SHP77 treated with DMSO at 0.1 percent for 48 hours (cell line): ENCODE data around the gene GRIA1.

Source experiments
- DNase-seq: peaks from one replicate; lab custom pipeline; 2025; lab: John Stamatoyannopoulos, UW

Gene GRIA1

DNA sequence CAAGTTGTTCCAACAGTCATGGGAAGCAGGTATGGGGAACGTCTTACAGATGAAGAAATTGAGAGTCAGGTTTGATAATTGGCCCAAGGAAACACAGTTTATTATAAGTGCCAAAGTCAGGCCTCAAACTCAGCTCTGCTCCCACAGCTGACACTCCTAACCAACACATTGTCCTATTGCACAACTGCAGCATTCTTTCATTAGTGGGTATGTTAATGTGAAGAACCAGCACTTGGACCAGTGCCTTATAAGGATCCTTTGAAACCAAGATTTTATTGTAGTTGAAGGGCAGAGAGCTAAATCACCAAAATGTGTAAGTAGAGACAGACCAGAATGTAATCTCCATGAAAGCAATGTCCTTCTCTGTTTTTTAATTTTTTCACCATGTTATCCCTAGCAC lies 56.1 kb downstream of the GRIA1 start:
- DNase-seq, result no peak

DNA sequence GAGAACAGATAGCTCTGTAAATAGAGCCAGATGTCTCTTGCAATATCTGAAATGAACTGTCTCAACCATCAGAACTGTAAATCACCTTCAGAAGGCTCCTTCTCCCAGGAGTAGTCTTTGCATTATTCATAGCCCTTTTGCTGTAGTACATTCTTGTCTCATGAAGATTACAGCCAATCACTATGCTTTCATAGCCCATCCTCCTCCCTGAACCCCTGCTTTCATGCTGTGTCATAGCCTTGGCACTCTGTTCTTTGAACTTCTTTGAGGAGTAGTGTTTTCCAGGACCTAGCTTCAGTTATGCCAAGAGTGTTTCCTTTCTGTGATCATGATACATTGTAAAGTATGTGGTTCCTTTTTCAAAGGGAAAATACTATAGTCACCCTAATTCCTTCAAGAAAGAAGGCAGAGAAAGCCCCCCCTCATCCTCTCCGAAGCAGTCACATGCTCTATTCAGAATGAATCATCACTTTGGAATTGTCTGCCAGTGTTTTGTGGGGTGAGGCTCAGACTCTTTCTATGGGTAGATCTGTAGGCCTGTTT lies 61.1 kb downstream of the GRIA1 start:
- DNase-seq, result no peak

DNA sequence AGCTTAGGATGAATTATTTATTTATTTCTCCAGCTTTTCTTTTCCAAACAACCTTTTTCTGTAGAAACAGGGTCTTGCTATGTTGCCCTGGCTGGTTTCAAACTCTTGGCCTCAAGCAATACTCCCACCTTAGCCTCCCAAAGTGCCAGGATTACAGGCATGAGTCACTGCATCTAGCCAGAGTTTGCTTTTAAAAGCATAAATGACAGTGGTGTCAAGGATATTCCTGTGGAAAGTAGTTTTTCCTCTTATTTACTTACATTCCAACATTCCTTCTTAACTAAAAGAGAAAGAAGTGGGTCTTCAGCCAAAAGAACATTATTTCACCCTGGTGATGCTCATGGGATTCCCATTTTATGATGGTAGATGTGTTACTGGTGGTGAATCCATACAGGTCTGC lies 62.4 kb downstream of the GRIA1 start:
- no peak for DNase-seq

DNA sequence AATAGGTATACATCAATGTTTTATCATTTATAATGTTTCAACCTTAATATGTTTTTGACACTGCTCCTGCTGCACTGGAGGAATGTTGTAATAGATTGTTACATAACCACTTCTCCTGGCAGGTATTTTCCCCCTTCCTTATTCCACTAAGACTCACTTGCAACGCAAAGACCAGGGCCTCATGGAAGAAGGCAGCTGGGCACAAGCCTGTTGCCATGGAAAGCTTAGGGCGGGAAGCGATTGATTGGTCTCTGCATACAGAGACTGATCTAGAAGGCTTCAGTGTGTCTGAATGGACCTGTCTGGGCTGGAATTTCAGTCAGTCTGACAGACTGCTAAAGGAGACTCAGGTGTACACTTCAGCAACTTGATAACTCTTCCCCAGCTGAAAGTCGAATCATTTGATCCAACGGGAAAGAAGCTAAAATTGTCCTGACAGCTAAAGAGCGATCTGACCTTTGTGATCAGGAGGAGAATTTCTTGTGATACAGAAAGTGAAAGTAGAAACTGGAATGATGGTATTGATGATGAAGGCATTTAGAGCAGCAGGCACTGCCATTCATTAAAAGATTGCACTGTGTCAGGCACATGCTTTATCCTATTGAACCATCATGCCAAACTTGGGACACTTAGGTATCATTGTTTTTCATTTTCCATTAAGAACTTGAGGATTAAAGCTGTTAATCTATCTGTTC lies 65.1 kb downstream of the GRIA1 start:
- no peak for DNase-seq

DNA sequence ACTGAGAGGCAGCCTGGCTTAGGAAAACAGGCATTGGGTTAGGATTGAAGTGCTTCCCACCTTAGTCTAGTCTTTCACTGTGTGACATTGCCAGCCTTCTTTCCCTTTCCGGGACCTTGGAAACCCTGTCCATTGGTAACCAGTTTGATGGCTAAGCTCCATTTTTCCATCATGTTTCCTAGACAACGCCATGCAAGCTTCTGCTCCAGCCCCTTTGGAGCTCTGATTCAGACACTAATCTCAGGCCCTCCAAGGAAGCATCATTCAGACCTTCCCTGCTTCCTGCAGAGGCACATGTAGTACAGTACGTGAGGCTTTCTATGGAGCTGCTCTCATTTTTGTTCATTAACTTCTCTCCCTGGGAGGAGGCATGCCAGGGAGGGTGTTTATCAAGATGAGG lies 68.5 kb downstream of the GRIA1 start:
- DNase-seq, result no peak

DNA sequence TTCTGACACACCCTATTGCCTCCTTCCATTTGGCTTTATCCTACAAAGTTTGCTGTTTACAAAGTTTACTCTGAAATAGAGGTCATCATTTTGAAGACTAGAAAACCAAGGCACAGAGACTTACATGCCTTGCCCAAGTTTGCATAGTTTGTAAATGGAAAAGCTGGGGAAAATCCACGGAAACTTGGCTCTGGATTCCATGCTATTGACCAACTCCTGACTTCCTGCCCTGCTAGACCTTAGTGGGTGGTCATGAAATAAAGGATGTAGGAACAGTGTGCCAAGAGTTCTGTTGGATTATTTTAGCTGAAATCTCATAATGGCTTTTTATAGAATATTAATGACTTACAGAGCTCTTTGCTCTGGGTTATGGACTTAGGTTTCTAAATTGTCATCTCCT lies 69.5 kb downstream of the GRIA1 start:
- DNase-seq, result no peak

DNA sequence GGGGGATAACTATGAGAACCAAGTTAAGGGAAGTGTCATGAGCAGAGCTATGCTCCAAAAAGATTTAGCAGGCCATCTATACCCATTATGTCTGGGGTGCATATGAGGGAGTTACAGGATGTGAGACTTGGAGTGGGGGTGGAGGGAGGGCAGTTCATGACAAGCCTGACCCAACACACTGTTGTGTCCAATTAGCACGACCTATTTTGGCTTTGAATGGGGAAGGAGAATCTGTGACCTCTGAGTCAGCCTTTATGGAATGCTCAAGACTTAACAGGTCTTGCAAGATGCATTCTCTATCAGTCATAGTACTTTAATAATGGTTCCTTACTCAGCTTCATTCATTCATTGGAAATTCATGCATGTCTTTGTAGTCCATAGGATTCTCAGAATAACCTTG lies 71.7 kb downstream of the GRIA1 start:
- no peak for DNase-seq

DNA sequence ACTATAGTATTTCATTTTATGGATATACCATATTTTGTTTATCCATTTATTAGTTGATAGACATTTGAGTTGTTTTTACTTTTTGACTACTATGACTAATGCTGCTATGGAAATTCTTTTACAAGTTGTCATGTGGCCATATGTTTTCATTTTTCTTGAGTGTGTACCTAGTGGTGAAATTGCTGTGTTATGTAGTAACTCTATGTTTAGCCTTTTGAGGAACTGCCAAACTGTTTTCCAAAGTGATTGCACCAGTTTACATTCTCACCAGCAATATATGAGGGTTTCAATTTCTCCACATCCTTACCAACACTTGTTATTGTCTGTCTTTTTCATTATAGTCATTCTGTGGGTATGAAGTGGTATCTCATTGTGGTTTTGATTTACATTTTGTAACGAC lies 75.4 kb downstream of the GRIA1 start:
- no peak for DNase-seq

DNA sequence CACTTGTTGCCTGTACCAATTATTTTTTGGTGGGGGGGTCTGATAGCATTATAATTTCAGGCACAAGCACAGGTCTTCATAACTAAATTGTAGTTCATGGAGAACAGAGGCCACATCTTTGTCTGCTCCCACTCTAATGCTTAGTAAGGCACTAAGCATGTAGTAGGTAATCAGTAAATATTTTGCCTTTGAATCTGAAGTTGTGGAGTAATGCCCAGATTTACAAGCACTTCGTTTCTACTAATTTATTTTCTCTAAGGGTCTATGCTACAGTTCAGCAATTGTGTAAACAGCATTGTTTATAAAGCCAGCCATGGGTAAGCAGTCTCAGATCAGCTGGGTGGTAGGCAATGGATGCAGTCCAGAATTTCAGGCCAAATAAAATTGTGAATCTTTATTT lies 78.6 kb downstream of the GRIA1 start:
- no peak for DNase-seq

DNA sequence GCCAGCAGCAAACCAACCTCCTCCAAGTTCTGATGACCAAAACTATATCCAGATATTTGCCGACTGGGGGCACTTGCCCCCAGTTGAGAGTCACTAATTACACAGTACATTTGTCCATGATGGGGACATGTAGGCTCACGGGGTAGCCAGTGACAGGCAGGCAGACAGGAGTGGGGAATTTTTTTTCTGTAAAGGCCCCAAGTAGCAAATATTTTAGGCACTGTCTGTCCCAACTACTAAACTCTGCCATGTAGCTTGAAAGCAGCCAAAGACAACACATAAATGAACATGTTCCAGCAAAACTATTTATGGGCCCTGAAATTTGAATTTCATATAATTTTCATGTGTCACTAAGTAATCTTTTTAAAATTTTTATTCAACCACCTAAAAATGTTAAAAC lies 80.7 kb downstream of the GRIA1 start:
- no peak for DNase-seq

DNA sequence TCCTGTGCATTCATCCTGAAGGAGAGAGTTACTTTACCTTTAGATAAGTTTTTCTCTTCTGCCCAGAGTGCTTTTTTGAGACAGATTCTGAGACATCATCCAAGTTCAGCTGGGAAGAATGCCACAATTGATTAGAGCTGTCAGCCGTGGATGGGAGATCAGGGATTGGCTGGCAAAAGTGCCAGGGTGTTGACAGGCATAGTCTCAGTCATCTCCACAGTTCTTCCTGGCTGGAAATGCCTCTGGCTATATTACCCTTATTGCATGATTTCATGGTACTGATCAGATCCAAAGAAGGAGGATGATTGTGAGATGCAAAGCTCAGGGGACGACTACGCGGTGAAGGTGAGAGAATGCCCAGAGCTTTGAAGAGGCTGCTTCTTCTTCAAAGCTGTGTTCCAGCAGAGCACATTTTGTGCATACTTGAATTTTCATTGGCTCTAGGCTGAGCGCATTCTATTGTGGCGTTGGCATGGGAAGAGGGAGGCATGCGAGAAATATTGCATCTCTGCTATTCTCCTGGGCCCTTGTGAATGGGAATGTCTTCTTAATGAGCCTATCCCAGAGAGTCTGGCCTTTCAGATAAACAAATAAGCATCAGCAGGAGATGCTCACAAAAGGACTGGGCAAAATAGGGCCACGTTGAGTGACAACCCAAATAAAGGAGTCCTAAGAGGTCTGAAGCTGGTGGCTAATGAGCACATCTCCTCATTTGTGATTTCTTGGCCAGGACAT lies 82.1 kb downstream of the GRIA1 start:
- DNase-seq, result no peak

DNA sequence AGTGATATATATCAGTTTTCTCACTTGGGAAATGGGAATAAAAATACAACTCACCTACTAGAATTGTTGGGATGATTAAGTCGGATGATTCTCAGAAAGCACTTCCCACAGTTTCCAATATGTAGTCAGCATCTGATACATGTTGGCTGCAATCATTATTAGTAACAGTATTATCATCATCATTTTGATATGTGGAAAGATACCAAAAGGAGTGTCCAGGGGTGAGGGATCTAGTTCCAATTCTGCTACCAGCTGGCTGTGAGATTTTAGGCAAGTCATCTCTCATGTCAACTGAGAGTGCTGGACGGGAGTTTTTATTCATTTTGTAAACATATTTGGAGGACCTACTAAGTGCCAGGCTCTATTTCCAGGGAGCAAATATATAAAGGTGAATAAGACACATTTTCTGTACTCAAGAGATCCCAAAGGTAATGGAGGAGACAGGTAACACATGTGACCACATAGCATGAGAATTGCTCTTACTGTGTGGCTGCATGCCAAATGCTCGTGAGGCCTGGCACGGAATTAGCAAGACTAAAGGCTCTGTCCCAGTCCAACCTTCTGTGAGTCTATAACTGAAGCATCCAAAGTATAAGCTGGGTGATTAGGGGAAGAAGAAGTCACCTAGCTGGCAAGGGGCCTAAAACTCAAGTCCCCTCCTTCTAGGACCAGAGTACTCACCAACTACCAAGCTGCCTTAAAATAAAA lies 83.0 kb downstream of the GRIA1 start:
- no peak for DNase-seq

DNA sequence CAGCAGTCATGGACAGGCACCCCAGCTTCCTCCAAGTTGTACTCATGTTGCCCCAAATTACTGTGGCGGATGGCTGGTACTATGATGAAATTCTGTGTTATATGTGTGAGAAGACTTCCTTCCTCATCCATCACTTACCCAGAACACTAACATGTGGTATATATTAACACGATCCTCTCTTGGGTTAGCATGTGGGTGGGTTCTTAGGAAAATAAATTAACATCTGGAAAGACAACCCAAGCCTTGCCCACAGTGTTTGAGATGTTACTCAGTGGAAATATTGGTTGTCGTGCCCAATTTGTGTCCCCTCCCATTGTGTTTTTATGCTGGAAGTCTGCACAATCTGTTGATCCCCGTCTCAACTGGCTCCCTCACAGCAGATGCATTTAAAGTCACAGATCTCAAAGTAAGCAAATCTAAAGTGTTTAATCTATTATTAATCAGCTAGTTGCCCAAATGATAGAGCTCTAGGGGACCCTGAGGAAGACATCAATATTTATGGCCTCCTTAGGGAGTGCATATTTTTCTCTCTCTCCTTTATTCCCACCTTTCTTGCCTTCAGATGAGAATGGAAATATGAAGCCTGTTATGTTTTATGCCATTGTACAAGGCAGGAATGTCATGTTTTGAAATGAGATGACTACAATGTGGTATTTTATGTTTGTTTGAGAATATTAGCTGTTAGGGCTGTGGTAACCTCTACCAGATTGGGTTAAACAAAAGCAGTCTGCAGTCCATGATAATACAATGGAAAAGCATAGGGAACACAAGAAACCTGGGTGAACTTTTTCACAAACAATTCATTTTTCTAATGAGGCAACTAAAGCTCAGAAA lies 93.9 kb downstream of the GRIA1 start:
- no peak for DNase-seq

DNA sequence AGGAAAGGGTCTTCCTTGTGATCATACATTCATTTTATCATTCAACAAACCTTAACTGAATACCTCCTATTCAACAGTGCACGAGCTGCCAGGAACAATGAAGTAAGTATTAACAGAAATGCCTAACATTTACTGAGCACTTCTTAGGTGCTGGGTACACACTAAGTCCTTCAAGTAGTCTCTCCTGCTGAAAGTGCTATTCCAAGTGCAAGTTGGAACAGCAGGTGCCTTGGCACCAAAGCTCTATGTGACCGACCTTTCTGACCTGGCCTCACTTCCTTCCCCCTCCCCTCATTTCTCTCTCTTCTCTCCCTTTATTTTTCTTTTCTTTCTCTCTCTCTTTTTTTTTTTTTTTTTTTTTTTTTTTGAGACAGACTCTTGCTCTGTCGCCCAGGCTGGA lies 94.5 kb downstream of the GRIA1 start:
- DNase-seq, result no peak

DNA sequence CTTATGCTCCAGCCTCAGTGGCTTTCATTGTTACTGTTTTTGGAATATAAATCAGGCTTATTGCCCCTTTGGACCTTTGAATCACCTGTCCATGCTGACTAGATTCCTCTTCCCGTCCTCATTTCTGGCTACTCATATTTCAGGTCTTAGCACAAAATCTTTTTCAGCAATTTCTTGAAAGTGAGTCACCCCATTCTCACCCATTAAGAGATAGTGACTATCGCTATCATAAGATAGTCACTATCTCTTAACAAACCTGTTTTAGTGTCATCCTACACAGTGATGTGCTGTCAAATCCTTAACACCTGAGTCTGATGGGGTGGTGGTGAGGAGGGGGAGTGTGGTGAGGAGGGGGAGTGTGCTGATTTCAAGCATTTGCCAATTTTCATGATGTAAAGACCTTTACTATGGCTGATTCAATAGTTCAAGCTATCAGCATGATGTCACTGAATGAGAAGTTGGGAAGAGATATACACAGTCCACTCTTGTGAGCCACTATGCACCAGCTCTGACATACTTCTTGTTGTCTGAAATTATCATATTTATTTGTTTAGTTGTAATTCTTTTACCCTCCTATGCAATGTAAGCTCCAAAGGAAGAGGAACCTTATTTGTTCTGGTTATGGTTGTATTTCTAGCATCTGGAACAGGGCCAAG lies 95.3 kb downstream of the GRIA1 start:
- DNase-seq, result no peak

DNA sequence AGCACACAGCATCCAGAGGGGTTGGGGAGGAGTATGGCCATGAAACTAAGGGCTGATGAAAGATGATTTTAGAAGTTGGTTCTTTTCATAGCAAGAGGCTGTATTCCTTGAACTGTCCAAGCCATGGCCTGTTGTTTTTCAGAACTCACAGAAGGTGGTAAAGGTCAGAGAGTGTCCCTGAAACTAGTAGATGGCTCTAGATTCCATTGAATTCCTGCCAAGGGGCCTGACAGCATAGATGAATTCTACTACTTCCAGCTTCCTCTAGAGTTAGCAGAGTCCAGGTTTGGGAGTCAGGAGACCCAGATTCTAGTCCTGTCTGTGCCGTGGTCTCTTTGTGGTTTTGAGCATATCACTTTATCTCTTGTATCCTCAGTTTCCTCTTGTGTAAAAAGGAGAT lies 101.6 kb downstream of the GRIA1 start:
- DNase-seq, result no peak

DNA sequence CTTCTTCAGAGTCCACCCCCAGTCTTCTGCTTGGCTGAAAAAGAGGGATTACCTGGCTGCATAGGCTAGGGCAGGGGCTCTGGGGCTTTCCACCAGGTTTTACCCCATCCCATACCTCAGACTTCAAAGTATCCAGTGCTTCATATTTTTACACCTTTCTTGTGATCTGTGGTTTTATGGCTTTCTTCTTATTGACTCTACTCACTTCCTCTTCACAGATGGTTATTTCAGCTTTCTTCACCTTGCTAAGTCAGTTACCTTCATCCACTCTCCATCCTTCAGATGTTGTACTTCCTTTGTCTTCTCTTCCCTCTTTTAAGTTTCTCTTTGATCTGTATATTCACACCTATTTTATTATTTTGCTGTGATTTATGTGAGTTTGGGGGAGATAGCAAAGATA lies 104.3 kb downstream of the GRIA1 start:
- no peak for DNase-seq

DNA sequence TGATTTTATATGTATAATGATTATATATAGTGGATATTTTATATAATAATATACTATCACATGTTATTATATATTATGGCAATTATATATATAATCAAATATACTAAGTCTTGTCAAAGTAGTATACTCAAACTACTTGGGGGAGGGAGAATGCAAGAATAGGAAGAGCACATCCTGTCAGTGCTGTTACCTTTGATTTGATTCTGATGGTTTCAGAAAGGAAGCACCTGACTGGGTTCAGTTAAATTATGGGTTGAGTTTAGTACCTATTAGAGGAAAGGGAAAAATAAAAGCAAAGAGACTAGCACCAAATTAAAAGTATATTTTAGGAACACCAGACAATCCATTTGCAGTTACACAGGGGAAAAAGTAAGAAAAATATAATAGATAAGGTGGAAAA lies 107.6 kb downstream of the GRIA1 start:
- no peak for DNase-seq

DNA sequence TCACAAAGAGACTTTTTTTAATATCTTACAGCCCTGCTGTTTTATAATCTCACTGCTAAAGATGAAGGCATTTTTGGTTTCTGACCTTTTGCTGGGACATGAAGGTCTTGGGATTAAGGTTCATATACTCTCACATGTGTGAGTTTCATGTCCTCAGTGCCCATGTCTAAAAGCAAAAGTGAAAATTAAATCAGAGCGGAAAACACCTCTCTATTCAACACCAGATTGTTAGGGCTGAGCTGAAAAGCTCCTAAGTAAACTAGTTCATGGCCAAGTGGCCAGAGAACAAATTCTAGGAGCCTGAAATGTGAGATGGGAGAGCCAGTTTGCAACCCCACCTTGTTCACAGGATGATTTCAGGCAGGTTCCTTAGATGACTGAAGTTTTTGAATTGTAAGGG lies 110.9 kb downstream of the GRIA1 start:
- no peak for DNase-seq

DNA sequence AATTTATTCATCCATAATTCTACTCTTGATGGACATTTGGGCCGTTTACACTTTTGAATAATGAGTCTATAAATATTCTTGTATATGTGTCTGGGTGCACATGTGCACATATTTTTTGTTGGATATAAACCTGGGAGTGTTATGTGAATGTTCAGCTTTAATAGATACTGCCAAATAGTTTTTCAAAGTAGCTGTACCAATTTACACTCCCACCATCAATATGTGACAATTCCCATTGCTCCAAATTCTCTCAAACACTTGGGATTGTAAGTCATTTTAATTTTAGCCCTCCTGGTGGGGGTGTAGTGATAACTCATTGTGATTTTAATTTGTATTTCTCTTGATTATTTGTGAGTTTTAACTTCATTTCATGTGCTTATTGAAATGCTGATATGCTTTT lies 114.9 kb downstream of the GRIA1 start:
- no peak for DNase-seq

DNA sequence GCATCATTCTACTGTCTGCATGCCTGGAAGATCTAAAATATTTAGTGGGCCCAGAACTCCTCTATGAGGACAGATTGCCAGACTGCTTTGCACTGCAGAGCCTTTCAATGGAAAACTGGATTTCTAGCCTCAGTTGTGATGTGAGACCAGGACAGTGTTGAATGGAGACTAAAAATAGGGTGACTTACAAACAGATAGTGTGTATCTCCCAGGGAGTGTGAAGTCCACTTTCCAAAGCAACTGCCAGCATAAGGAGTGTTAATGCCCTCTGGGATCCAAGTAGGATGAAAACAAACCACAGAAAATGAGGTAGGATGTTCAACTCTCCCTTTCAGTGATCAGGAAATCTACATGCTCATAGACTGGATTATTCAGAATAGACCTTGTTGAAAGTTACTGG lies 119.5 kb downstream of the GRIA1 start:
- DNase-seq, result no peak

DNA sequence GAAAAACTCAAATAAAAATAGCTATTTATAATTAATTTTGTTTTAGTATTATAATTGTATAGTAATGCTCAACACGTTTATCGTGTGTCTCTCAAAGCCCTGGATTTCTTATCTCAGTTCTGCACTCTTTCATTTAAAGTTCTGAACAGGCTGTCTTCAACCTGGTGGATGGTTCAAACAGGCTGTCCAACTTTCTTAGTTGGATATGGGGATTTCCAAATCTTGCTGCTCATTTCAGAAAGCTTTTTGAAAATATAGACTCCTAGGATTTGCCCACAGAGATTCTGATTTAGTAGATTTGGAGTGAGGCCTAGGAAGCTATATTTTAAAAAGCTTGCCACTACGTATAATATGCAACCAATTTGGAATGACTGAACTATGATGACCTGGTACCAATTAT lies 120.3 kb downstream of the GRIA1 start:
- no peak for DNase-seq
